Adrenal gland (tissue), 12 donors: Measurements from ENCODE around the gene DGKG. TPM values are rescaled to one million over a fixed set of nuclear protein-coding genes. Genes with fewer than 3 reads are reported as not detected.
A peak's percentile ranks its signal among the peaks of the same experiment; 100 is the strongest.

ENCODE experiments used
- DNase-seq, 7 donors: peaks; one replicate each; pipeline ENCODE4 v3.0.0-alpha.2; 2019 to 2020
- H3K27ac ChIP-seq, 5 donors: fragments of 200-600 bp; sonication (generic) in 4 of 5; 1 replicate in 3 of 5; 2 replicates in 2 of 5; pipeline versions ENCODE4 v1.5.1 to v1.8.0; 2016 to 2020; ENCODE audit warnings: mild to moderate bottlenecking in 1 of 5
- H3K27me3 ChIP-seq: fragments of 200-600 bp; 2 replicates; pipeline ENCODE4 v1.8.0; 2021
- H3K36me3 ChIP-seq, 2 donors: fragments of 200-600 bp; replicated peaks in 1 of 2; 1 replicate in 1 of 2; 2 replicates in 1 of 2; pipeline versions ENCODE4 v1.5.1 to v1.8.0; 2018 to 2022
- H3K4me1 ChIP-seq, 2 donors: fragments of 200-600 bp; replicated peaks in 1 of 2; 1 replicate in 1 of 2; 2 replicates in 1 of 2; pipeline versions ENCODE4 v1.5.1 to v1.8.0; 2018 to 2021
- H3K4me3 ChIP-seq, 4 donors: fragments of 200-600 bp; sonication (generic) in 3 of 4; one replicate each; pipeline ENCODE4 v1.5.1; 2016 to 2018
- H3K9me3 ChIP-seq, 3 donors: fragments of 200-600 bp; sonication (generic) in 1 of 3; replicated peaks in 1 of 3; 1 replicate in 2 of 3; 2 replicates in 1 of 3; pipeline versions ENCODE4 v1.5.1 to v1.8.0; 2016 to 2021
- POLR2A ChIP-seq, 2 donors: fragments of 450-650 bp; IDR thresholded peaks; one replicate each; pipeline ENCODE4 v1.6.1; 2017; ENCODE audit warnings: antibody characterized with exemption in 2 of 2, mild to moderate bottlenecking in 2 of 2, moderate library complexity in 1 of 2
- WGBS, 4 donors: extraction: QIAGEN DNeasy Blood & Tissue Kit in 2 of 4; methylation state at CpG; one replicate each; pipeline versions ENCODE4 v1.1.5 to v1.1.7; 2013 to 2017; 5-methylcytosine and 5-hydroxymethylcytosine counted together
- intact Hi-C, 2 donors: fragments of 100-400 bp; cut with DNase I; formaldehyde crosslinking; loops; one replicate each; pipeline versions ENCODE4 v1.14.1 to v1.15.0; 2022 to 2023
- polyA plus RNA-seq, 3 donors: library from polyadenylated mRNA; stranded (reverse); fragments of 200-250 nt in 2 of 3; fragments of 350-450 nt in 1 of 3; fragmentation: Illumina TruSeq in 1 of 3; extraction: RNeasy Lipid Tissue Mini Kit (QIAGEN cat#74804) in 1 of 3; gene quantifications; one replicate each; pipeline ENCODE4 v1.2.3, GENCODE V29; 2013 to 2014
- total RNA-seq, 9 donors: library from RNA; depleted of rRNA in 4 of 9; stranded (reverse); fragments of >200 nt in 4 of 9; fragments of 120-200 nt in 1 of 9; fragmentation: NEBNext Ultra II Directional in 1 of 9; extraction: Animal tissue kit (Norgen Biotek cat#: 25700) in 1 of 9; gene quantifications; one replicate each; pipeline versions ENCODE4 v1.1.0 to v1.2.4, GENCODE V29; 2013 to 2023
- TF ChIP-seq, protein P1 (sequence below), 6 experiments: fragments of 450-650 bp in 4 of 6; fragments of 200-600 bp in 2 of 6; sonication (generic) in 1 of 6; IDR thresholded peaks; 1 replicate in 5 of 6; 2 replicates in 1 of 6; pipeline versions ENCODE4 v1.5.1 to v1.8.0; 2016 to 2021; ENCODE audit warnings: antibody characterized with exemption in 6 of 6, mild to moderate bottlenecking in 2 of 6, moderate library complexity in 1 of 6
- donor health status: healthy with polysubstance abuse.
- donor health status: Bipolar disorder and iron deficiency.
- donor health status: DM: yes; HTN: yes; CAD: no.
- donor health status: DM: no; HTN: no; CAD: no.
- donor health status: DM: no; HTN: no; CAD: no.
- donor health status: DM: yes; HTN: yes; CAD: no.

DGKG gene
- total and polyA plus RNA-seq, 12 donors: 2.9 to 43.7 (median 28.3) TPM

DNA sequence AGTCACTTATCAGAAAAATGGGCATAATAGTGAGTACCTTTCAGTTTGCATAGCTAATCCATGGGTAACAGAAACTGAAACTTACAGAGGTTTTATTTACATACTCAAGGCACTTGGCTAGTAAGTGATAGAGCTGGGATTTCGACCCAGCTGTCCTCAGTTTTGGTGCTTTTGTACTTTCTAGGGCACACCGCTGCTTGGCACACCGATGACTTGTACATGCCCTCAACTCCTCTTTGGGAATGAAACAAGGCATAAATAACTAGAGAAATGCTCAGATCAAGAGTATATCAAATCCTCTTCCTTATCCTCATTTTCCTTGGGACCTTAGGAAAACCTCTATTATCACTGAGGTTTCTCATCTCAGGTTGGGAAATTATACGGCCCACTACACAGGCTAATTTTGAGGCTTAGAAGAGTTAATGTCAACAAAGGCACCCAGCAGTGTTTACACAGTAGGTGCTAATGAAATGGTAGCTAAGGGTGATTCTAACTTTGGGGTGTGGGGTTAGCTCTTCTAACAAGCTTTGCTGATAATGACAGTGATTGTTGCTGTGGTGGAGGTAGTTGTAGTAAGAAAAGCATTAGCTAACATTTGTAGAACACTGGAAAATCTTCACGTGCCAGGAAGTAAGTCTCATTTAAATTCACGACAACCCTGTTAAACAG is 20.3 kb upstream of the DGKG start:
- TF ChIP-seq, protein P1, sequence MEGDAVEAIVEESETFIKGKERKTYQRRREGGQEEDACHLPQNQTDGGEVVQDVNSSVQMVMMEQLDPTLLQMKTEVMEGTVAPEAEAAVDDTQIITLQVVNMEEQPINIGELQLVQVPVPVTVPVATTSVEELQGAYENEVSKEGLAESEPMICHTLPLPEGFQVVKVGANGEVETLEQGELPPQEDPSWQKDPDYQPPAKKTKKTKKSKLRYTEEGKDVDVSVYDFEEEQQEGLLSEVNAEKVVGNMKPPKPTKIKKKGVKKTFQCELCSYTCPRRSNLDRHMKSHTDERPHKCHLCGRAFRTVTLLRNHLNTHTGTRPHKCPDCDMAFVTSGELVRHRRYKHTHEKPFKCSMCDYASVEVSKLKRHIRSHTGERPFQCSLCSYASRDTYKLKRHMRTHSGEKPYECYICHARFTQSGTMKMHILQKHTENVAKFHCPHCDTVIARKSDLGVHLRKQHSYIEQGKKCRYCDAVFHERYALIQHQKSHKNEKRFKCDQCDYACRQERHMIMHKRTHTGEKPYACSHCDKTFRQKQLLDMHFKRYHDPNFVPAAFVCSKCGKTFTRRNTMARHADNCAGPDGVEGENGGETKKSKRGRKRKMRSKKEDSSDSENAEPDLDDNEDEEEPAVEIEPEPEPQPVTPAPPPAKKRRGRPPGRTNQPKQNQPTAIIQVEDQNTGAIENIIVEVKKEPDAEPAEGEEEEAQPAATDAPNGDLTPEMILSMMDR (IDR thresholded peaks at IDR 0.05): no peak
- TF ChIP-seq POLR2A (IDR thresholded peaks at IDR 0.05): no peak
- no peaks in the 10 kb centered on the region for H3K9me3 ChIP-seq
- H3K4me1 ChIP-seq: no peaks in the 10 kb centered on the region
- no peaks in the 10 kb centered on the region for H3K27me3 ChIP-seq
- WGBS, 4 donors: 59 to 86% (median 84%) methylated on average over 6 of the region's 6 CpGs
- DNase-seq: no peak
- H3K4me3 ChIP-seq: no peak overlapping the region
- intact Hi-C loops: no loop called here
- H3K36me3 ChIP-seq: no peaks in the 10 kb centered on the region
- H3K27ac ChIP-seq: no peak overlapping the region

DNA sequence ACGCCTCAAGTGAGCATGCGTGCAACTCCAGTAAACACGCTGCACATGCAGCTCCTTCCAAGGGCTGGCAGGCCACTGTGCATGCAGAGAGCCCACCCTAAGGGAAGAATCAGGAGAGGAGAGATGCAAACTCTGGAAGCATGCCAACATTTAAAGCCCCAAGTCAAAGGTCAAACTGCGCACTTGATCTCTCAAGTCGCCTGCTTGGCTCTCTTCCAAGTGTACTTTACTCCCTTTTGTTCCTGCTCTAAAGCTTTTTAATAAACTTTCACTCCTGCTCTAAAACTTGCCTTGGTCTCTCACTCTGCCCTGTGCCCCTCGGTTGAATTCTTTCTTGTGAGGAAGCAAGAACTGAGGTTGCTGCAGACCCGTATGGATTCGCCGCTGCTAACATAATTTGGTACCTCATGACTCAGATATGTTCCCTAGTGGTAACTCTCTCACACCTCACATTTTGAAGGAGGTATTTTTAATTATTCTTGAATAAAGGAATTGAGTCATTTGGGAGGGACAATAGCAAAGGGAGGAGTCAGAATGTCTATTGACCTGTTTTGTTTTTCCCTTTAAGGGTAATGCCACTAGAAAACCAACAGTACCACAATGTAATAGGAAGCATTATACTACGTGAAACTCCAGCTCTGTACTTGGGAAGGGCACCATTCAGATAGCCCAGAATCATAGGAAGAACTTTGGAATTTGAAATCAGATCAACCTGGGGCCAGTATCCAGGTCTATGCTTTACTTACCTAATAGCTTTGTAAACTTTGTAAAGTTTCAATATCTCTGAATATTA is 19.6 kb upstream of the DGKG start:
- no peak overlapping the region for H3K27ac ChIP-seq
- H3K27me3 ChIP-seq: no peaks in the 10 kb centered on the region
- WGBS, 4 donors: 69 to 77% (median 72%) methylated on average over 10 of the region's 10 CpGs

DNA sequence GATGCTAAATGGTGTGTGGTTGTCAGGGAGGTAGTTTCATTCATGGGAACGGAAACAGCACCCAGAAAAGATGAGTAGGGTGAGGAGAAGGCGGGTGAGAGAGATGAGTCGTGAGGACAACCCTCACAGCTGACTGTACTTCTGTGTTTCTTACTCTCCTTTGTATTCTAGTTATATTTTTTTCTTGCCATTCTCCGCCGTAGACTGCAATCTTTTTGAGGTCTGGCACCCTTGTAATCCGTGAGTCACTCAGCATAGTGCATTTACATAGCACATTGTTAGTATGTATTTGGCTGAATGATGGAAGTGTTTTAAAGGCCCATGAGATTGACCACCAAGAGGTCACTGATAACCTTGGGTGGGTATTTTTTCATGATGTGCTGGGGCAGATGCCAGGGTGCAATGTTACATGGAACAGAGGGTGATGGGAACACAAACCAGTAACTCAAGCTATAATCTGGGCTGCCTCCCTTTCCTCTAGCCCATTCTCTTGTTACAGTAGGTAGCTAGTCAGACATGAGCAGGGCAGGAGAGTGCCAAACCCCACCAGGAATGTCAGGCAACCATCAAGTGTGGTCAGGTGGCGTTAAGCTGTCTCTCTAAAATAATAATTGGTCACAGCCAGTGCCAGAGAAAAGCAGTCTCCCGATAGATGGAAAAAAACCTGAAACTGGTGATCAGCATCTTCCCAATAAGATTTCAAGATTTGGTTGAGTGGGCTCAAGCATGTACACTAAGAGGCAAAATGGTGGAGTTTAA is 18.8 kb upstream of the DGKG start:
- intact Hi-C loops: no loop called here
- no peaks in the 10 kb centered on the region for H3K36me3 ChIP-seq
- H3K9me3 ChIP-seq: no peaks in the 10 kb centered on the region
- no peaks in the 10 kb centered on the region for H3K27me3 ChIP-seq
- H3K27ac ChIP-seq: no peak overlapping the region
- TF ChIP-seq, protein P1 (IDR thresholded peaks at IDR 0.05): no peak
- no peak for TF ChIP-seq POLR2A (IDR thresholded peaks at IDR 0.05)
- 78 to 87% (median 82%) methylated on average over 8 of the region's 8 CpGs for WGBS, 4 donors
- H3K4me3 ChIP-seq: no peak overlapping the region
- no peak for DNase-seq
- no peaks in the 10 kb centered on the region for H3K4me1 ChIP-seq

More for the DNA sequence above, 19.6 kb upstream of the DGKG start:
- no peak for DNase-seq
- TF ChIP-seq, protein P1 (IDR thresholded peaks at IDR 0.05): no peak
- no peak for TF ChIP-seq POLR2A (IDR thresholded peaks at IDR 0.05)
- no peaks in the 10 kb centered on the region for H3K9me3 ChIP-seq
- H3K4me3 ChIP-seq: no peak overlapping the region
- no peaks in the 10 kb centered on the region for H3K4me1 ChIP-seq
- intact Hi-C loops: no loop called here
- H3K36me3 ChIP-seq: no peaks in the 10 kb centered on the region

DNA sequence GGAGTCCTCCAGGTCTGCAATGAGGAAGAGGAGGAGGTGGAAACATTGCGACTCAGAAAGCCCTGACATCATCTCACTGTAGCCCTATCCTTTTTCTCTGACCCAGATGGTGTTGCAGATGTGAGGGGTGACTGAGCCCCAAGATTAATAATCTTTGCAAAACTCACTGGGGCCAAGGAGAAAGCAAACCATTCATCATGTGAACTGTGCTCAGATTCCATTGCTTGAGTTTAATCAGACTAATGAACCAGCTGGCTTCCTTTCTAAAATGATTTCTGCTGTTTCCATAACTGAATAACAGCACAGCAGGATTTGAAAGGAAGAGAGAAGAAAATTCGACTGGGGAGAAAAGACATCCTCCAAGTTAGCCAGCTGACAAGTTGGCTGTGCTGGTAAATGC is 13.4 kb upstream of the DGKG start:
- 29 to 45% (median 35%) methylated on average over 2 of the region's 2 CpGs for WGBS, 4 donors

More for the DNA sequence above, 13.4 kb upstream of the DGKG start:
- intact Hi-C loops: no loop called here
- H3K27me3 ChIP-seq: no peaks in the 10 kb centered on the region
- H3K4me3 ChIP-seq: no peak overlapping the region
- no peaks in the 10 kb centered on the region for H3K9me3 ChIP-seq
- no peak for DNase-seq
- no peaks in the 10 kb centered on the region for H3K36me3 ChIP-seq
- no peaks in the 10 kb centered on the region for H3K4me1 ChIP-seq
- H3K27ac ChIP-seq: peak overlapping the region in 1 of 5 donors; percentile 16
- no peak for TF ChIP-seq POLR2A (IDR thresholded peaks at IDR 0.05)
- TF ChIP-seq, protein P1 (IDR thresholded peaks at IDR 0.05): no peak
